PFSK-1 (cell line): ENCODE data around the gene SYVN1.

Source experiments
- FOXP2 ChIP-seq: optimal IDR thresholded peaks from 2 replicates; pipeline ENCODE3; 2011; ENCODE audit warnings: borderline replicate concordance, control low read depth, inconsistent platforms; ENCODE audit not compliant: insufficient read depth; ENCODE audit errors: extremely low read length, extremely low read depth
- POLR2AphosphoS5 ChIP-seq: IDR thresholded peaks from 2 replicates; pipeline ENCODE4 v1.6.1; 2012; ENCODE audit warnings: low read depth, mild to moderate bottlenecking, control low read depth, low read length, moderate library complexity
- SIN3A ChIP-seq: IDR thresholded peaks from 2 replicates; pipeline ENCODE4 v1.6.1; 2012; ENCODE audit warnings: mild to moderate bottlenecking, low read length, moderate library complexity, borderline replicate concordance; ENCODE audit not compliant: insufficient read depth
- TAF1 ChIP-seq: IDR thresholded peaks from 2 replicates; pipeline ENCODE4 v1.6.1; 2012; ENCODE audit warnings: low read length, control low read depth, borderline replicate concordance; ENCODE audit not compliant: insufficient read depth
- TF ChIP-seq, protein P1 (sequence below), 2 experiments: IDR thresholded peaks; 2 replicates each; pipeline versions ENCODE4 v1.6.1 to v1.8.0; 2011 to 2012; ENCODE audit warnings: low read depth in 2 of 2, low read length in 2 of 2, control low read depth in 1 of 2, inconsistent platforms in 1 of 2, mild to moderate bottlenecking in 1 of 2, moderate library complexity in 1 of 2; ENCODE audit not compliant: insufficient read depth in 1 of 2

The SYVN1 gene

DNA sequence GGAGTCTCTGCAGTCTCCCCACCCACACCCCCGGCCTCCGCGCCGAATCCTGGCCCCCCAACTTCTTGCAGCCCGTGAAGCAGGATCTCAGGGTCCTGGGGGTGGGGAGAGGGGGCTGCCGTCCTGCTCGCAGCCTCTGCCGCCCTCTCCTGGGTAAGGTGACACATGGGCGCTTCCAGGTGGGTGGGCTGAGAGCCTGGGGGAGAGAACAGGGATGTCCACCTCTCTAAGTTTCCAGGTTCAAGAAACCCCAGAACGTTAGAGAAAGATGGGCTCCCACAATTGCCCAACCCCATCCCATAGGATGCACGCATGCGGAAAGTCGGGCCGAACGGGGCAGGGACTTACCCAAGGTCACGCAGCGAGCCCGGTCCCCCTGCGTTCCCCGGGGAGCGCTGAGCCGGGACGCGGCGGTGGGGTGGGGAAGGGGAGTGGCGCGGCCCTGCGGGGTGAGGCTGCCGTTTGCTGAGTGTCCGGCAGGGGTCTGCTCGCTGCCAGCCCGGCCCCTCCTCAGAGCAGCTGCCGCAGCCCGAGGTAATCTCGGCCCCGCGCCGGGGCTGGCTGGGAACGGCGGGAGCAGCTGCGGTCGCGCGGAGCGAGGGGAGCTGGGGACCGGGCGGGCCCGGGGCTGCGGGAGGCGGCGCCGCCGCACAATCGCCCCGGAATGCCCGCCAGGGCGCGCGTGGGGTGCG is 46.7 kb upstream of the SYVN1 start:
- TF ChIP-seq FOXP2, result no peak
- TF ChIP-seq, protein P1, sequence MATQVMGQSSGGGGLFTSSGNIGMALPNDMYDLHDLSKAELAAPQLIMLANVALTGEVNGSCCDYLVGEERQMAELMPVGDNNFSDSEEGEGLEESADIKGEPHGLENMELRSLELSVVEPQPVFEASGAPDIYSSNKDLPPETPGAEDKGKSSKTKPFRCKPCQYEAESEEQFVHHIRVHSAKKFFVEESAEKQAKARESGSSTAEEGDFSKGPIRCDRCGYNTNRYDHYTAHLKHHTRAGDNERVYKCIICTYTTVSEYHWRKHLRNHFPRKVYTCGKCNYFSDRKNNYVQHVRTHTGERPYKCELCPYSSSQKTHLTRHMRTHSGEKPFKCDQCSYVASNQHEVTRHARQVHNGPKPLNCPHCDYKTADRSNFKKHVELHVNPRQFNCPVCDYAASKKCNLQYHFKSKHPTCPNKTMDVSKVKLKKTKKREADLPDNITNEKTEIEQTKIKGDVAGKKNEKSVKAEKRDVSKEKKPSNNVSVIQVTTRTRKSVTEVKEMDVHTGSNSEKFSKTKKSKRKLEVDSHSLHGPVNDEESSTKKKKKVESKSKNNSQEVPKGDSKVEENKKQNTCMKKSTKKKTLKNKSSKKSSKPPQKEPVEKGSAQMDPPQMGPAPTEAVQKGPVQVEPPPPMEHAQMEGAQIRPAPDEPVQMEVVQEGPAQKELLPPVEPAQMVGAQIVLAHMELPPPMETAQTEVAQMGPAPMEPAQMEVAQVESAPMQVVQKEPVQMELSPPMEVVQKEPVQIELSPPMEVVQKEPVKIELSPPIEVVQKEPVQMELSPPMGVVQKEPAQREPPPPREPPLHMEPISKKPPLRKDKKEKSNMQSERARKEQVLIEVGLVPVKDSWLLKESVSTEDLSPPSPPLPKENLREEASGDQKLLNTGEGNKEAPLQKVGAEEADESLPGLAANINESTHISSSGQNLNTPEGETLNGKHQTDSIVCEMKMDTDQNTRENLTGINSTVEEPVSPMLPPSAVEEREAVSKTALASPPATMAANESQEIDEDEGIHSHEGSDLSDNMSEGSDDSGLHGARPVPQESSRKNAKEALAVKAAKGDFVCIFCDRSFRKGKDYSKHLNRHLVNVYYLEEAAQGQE (IDR thresholded peaks at IDR 0.05; ENCODE audit: insufficient read depth in 1 of 2, low read depth in 2 of 2, low read length in 2 of 2), result no peak
- TF ChIP-seq SIN3A, result no peak
- no peak for TF ChIP-seq POLR2AphosphoS5
- no peak for TF ChIP-seq TAF1

DNA sequence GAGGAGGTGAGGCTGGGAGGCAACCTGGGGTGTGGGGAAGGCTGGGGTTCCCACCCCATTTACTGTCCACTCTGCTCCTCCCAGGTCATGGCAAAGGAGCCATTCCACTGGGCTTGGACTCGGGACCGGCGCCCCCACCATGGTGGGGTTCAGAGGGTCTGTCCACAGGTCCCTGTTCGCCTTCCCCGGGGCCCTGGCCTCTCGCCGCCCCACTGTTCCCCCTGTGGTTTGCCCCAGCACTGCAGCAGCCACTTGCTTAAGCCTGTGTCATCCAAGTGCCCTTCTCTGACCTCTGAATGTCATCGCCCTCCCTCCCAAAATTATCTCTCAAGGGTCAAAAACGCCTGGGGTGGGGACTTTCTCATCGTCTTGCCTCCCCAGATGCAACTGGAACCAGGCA is 38.3 kb upstream of the SYVN1 start:
- TF ChIP-seq FOXP2 (no peak), TAF1 (no peak), SIN3A (no peak), POLR2AphosphoS5 (no peak)
- TF ChIP-seq, protein P1 (IDR thresholded peaks at IDR 0.05; ENCODE audit: insufficient read depth in 1 of 2, low read depth in 2 of 2, low read length in 2 of 2), result no peak

DNA sequence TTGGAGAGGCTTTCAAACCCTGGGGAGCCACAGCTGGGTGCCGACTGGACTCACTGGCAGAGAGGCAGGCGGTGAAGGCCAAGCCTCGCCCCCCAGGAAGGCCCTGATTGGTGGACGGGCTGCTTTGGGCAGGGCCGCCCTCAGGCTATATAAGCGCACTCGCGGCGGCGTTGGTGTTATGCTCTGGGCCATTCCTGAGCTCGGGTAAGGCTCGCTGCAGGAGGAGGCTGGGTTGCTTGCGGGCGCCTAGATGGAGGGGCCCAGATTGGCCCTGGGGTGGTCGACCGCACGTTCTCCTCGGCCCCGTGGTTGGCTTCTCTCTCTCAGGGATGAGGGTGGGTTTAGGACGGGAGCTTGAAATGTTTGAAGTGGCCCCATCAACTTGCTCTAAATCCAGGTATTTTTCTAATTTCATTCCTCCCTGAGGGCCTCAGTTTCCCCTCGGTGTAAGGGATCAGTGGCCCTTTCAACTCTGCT is 35.8 kb upstream of the SYVN1 start, which contains the start of gene SPDYC:
Gene SPDYC, plus strand, starts transcription at position 176 of the 477 bp plus-strand sequence. CDS start 1,125 bp downstream, outside the sequence.
- TF ChIP-seq TAF1, result no peak

DNA sequence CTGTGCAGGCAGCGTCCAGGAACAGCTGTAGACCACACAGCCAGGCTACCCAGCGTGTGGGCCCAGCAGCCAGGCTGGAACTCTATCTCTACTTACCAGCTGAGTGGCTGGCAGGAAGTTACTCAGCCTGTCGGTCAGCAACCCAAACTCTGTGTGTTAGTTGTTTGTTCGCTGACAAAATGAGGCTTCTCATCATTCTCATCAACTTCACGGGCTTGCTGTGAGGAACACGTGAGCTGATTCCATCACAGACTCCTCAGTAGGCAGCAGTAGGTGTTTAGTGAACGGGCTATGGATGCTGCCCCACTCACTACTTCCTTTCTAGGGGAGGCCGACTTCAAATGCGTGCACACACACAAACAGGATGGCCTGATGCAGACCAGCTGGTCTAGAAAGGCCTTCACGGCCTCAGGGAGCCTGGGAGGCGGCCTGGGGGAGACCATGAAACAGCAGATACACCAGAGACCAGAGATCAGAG is 34.9 kb upstream of the SYVN1 start:
- TF ChIP-seq, protein P1 (IDR thresholded peaks at IDR 0.05; ENCODE audit: insufficient read depth in 1 of 2, low read depth in 2 of 2, low read length in 2 of 2), result no peak
- TF ChIP-seq SIN3A (peak; percentile 22; the same call in 1 of the 2 replicates), FOXP2 (no peak), TAF1 (no peak; the same call in 1 of the 2 replicates), POLR2AphosphoS5 (peak; percentile 76)

DNA sequence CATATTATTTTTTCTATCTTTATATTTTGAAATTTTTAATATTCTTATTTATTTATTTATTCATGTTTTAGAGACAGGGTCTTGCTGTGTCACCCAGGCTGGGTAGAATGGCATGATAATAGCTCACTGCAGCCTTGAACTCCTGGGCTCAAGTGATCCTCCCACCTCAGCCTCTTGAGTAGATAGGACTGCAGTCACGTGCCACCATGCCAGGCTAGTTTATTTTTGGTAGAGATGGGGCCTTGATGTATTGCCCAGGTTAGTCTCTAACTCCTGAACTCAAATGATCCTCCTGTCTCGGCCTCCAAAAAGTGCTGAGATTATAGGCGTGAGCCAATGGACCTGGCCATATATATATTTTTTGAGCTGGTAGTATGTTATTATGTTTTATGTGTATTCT is 33.3 kb upstream of the SYVN1 start:
- TF ChIP-seq, protein P1 (IDR thresholded peaks at IDR 0.05; ENCODE audit: insufficient read depth in 1 of 2, low read depth in 2 of 2, low read length in 2 of 2), result no peak
- TF ChIP-seq SIN3A (no peak), FOXP2 (no peak), TAF1 (no peak), POLR2AphosphoS5 (no peak)
